ENCODE data around the gene ZC3H7A.

DNA sequence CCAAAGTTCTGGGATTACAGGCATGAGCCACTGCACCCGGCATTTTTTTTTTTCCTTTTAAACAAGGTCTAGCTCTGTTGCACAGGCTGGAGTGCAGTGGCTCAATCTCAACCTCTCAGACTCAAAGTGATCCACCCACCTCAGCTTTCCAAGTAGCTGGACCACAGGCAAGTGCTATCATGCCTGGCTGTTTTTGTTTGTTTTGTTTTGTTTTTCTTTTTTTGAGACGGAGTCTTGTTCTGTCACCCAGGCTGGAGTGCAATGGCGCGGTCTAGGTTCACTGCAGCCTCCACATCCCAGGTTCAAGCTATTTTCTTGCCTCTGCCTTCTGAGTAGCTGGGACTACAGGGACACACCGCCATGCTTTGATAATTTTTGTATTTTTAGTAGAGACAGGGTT, 19.1 kb upstream of the ZC3H7A start:
- no peak for TF ChIP-seq ETV5 (CRISPR knock-in tag; IDR thresholded peaks at IDR 0.05; ENCODE audit: low read depth)
- TF ChIP-seq, protein P1, sequence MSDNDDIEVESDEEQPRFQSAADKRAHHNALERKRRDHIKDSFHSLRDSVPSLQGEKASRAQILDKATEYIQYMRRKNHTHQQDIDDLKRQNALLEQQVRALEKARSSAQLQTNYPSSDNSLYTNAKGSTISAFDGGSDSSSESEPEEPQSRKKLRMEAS (CRISPR knock-in tag; IDR thresholded peaks at IDR 0.05), result no peak
- TF ChIP-seq HIVEP1 (CRISPR knock-in tag; IDR thresholded peaks at IDR 0.05), result no peak
- no peak for TF ChIP-seq HNRNPH1 (optimal IDR thresholded peaks at IDR 0.05; ENCODE audit: low read depth, low read length)
- TF ChIP-seq, protein P2, sequence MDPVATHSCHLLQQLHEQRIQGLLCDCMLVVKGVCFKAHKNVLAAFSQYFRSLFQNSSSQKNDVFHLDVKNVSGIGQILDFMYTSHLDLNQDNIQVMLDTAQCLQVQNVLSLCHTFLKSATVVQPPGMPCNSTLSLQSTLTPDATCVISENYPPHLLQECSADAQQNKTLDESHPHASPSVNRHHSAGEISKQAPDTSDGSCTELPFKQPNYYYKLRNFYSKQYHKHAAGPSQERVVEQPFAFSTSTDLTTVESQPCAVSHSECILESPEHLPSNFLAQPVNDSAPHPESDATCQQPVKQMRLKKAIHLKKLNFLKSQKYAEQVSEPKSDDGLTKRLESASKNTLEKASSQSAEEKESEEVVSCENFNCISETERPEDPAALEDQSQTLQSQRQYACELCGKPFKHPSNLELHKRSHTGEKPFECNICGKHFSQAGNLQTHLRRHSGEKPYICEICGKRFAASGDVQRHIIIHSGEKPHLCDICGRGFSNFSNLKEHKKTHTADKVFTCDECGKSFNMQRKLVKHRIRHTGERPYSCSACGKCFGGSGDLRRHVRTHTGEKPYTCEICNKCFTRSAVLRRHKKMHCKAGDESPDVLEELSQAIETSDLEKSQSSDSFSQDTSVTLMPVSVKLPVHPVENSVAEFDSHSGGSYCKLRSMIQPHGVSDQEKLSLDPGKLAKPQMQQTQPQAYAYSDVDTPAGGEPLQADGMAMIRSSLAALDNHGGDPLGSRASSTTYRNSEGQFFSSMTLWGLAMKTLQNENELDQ (CRISPR knock-in tag; IDR thresholded peaks at IDR 0.05; ENCODE audit: borderline replicate concordance), result no peak
- no peak for TF ChIP-seq LEF1 (IDR thresholded peaks at IDR 0.05)
- TF ChIP-seq HSF4 (CRISPR knock-in tag; IDR thresholded peaks at IDR 0.05; ENCODE audit: borderline replicate concordance), result no peak
- TF ChIP-seq ZNF274 (IDR thresholded peaks at IDR 0.05; ENCODE audit: borderline replicate concordance, low read depth, low read length), result no peak
- no peak for TF ChIP-seq SP1 (CRISPR knock-in tag; IDR thresholded peaks at IDR 0.05)
- TF ChIP-seq, protein P3, sequence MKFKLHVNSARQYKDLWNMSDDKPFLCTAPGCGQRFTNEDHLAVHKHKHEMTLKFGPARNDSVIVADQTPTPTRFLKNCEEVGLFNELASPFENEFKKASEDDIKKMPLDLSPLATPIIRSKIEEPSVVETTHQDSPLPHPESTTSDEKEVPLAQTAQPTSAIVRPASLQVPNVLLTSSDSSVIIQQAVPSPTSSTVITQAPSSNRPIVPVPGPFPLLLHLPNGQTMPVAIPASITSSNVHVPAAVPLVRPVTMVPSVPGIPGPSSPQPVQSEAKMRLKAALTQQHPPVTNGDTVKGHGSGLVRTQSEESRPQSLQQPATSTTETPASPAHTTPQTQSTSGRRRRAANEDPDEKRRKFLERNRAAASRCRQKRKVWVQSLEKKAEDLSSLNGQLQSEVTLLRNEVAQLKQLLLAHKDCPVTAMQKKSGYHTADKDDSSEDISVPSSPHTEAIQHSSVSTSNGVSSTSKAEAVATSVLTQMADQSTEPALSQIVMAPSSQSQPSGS (CRISPR knock-in tag; IDR thresholded peaks at IDR 0.05), result no peak
- TF ChIP-seq, protein P4, sequence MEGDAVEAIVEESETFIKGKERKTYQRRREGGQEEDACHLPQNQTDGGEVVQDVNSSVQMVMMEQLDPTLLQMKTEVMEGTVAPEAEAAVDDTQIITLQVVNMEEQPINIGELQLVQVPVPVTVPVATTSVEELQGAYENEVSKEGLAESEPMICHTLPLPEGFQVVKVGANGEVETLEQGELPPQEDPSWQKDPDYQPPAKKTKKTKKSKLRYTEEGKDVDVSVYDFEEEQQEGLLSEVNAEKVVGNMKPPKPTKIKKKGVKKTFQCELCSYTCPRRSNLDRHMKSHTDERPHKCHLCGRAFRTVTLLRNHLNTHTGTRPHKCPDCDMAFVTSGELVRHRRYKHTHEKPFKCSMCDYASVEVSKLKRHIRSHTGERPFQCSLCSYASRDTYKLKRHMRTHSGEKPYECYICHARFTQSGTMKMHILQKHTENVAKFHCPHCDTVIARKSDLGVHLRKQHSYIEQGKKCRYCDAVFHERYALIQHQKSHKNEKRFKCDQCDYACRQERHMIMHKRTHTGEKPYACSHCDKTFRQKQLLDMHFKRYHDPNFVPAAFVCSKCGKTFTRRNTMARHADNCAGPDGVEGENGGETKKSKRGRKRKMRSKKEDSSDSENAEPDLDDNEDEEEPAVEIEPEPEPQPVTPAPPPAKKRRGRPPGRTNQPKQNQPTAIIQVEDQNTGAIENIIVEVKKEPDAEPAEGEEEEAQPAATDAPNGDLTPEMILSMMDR (IDR thresholded peaks at IDR 0.05 in 2 of 3, conservative IDR thresholded peaks at IDR 0.05 in 1 of 3; ENCODE audit: insufficient read depth in 2 of 3, low read depth in 1 of 3, low read length in 3 of 3), result no peak
- TF ChIP-seq HDAC8 (tag; IDR thresholded peaks at IDR 0.05), result no peak
- TF ChIP-seq ZNF124 (CRISPR knock-in tag; IDR thresholded peaks at IDR 0.05), result no peak
